Body of pancreas (tissue), 4 donors: Measurements from ENCODE around the gene U2AF2. TPM values are rescaled to one million over a fixed set of nuclear protein-coding genes. Genes with fewer than 3 reads are reported as not detected.
A peak's percentile ranks its signal among the peaks of the same experiment; 100 is the strongest.

ENCODE experiments used
- ATAC-seq: fragments of 150-250 bp; one replicate; pipeline ENCODE4 v1.9.1; 2016
- DNase-seq, 4 donors: peaks; one replicate each; pipeline ENCODE4 v3.0.0-alpha.2; 2019
- H3K27ac ChIP-seq, 4 donors: fragments of 200-600 bp; sonication (generic); 1 replicate in 3 of 4; 2 replicates in 1 of 4; pipeline versions ENCODE4 v1.5.1 to v1.6.1; 2016 to 2019; ENCODE audit warnings: mild to moderate bottlenecking in 1 of 4, mixed read lengths in 1 of 4, moderate library complexity in 1 of 4
- H3K27me3 ChIP-seq, 2 donors: fragments of 200-600 bp; sonication (generic); one replicate each; pipeline ENCODE4 v1.6.0; 2016; ENCODE audit warnings: mild to moderate bottlenecking in 1 of 2
- H3K36me3 ChIP-seq, 2 donors: fragments of 200-600 bp; sonication (generic); replicated peaks in 1 of 2; 2 replicates each; pipeline ENCODE4 v1.5.1; 2016; ENCODE audit warnings: low read depth in 2 of 2; ENCODE audit not compliant: insufficient read depth in 1 of 2
- H3K4me1 ChIP-seq: fragments of 200-600 bp; sonication (generic); one replicate; pipeline ENCODE4 v1.6.0; 2016
- H3K4me3 ChIP-seq, 2 donors: fragments of 200-600 bp; sonication (generic); 1 replicate in 1 of 2; 2 replicates in 1 of 2; pipeline ENCODE4 v1.5.1; 2016 to 2019
- H3K9me3 ChIP-seq, 3 donors: fragments of 200-600 bp; sonication (generic); 1 replicate in 2 of 3; 2 replicates in 1 of 3; pipeline ENCODE4 v1.5.1; 2016
- POLR2A ChIP-seq, 3 donors: fragments of 450-650 bp; IDR thresholded peaks; one replicate each; pipeline ENCODE4 v1.6.1; 2016; ENCODE audit warnings: antibody characterized with exemption in 3 of 3, mild to moderate bottlenecking in 2 of 3
- WGBS, 2 donors: methylation state at CpG; one replicate each; pipeline ENCODE4 v1.1.5; 2017; 5-methylcytosine and 5-hydroxymethylcytosine counted together
- intact Hi-C: fragments of 100-400 bp; cut with DNase I; formaldehyde crosslinking; loops from one replicate; pipeline ENCODE4 v1.15.1; 2023
- total RNA-seq, 2 donors: library from RNA; depleted of rRNA; stranded (reverse); fragments of >200 nt; gene quantifications; one replicate each; pipeline ENCODE4 v1.1.0, GENCODE V29; 2016
- TF ChIP-seq, protein P1 (sequence below), 7 experiments: fragments of 450-650 bp in 4 of 7; fragments of 200-600 bp in 3 of 7; sonication (generic) in 3 of 7; IDR thresholded peaks; one replicate each; pipeline ENCODE4 v1.5.1; 2016 to 2019; ENCODE audit warnings: antibody characterized with exemption in 7 of 7

The U2AF2 gene
- total RNA-seq, 2 donors from 2014 or later = 53.4 to 106 TPM

GRCh38 chr19:55632463-55632834 is 22.4 kb upstream of the U2AF2 start:
- peaks cover 37% of the 10 kb centered on the region for H3K4me1 ChIP-seq
- TF ChIP-seq POLR2A (IDR thresholded peaks at IDR 0.05) = no peak
- TF ChIP-seq, protein P1, sequence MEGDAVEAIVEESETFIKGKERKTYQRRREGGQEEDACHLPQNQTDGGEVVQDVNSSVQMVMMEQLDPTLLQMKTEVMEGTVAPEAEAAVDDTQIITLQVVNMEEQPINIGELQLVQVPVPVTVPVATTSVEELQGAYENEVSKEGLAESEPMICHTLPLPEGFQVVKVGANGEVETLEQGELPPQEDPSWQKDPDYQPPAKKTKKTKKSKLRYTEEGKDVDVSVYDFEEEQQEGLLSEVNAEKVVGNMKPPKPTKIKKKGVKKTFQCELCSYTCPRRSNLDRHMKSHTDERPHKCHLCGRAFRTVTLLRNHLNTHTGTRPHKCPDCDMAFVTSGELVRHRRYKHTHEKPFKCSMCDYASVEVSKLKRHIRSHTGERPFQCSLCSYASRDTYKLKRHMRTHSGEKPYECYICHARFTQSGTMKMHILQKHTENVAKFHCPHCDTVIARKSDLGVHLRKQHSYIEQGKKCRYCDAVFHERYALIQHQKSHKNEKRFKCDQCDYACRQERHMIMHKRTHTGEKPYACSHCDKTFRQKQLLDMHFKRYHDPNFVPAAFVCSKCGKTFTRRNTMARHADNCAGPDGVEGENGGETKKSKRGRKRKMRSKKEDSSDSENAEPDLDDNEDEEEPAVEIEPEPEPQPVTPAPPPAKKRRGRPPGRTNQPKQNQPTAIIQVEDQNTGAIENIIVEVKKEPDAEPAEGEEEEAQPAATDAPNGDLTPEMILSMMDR (IDR thresholded peaks at IDR 0.05) = peak; percentile 65 to 91 (median 88)
- peak; percentile 72 for ATAC-seq
- H3K36me3 ChIP-seq = no peaks in the 10 kb centered on the region
- DNase-seq = peak; percentile 94 to 97 (median 96)
- 21 to 29% methylated on average over 3 of the region's 3 CpGs for WGBS, 2 donors
- H3K27me3 ChIP-seq = no peaks in the 10 kb centered on the region
- intact Hi-C loops = loop anchor here (5.0 kb wide), 1 partner anchor 115 kb away; no protein-coding TSS in a partner anchor
- H3K9me3 ChIP-seq = no peaks in the 10 kb centered on the region
- H3K4me3 ChIP-seq = no peak overlapping the region
- H3K27ac ChIP-seq = peak overlapping the region in 3 of 4 donors; percentile 7 to 47 (median 44)

DNA sequence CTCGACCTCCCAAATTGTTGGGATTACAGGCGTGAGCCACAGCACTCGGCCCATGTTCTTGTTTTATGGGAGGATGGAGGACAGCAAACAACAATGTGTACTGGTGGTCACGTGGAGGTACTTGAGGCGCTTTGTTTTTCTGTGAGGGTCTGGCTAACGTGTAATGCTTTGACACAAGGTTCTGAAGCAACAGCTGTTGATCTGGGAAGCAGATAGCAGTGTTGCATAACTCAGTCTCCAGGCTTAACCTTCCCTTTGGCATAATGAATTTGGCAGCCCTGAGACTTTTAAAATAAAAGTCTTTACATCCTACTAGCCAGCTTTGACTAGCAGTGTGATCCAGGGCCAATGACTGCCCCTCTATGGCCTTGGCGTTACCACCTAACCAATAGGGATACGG is 21.0 kb upstream of the U2AF2 start:
- Histone ChIP-seq H3K4me3 (no peak overlapping the region), H3K36me3 (no peaks in the 10 kb centered on the region), H3K27me3 (no peaks in the 10 kb centered on the region), H3K9me3 (no peaks in the 10 kb centered on the region), H3K4me1 (peaks cover 46% of the 10 kb centered on the region), H3K27ac (peak overlapping the region in 1 of 4 donors; percentile 97)
- DNase-seq = no peak
- TF ChIP-seq POLR2A (IDR thresholded peaks at IDR 0.05) = no peak
- TF ChIP-seq, protein P1 (IDR thresholded peaks at IDR 0.05) = no peak
- 71 to 91% methylated on average over 4 to 8 of the region's 8 CpGs for WGBS, 2 donors
- intact Hi-C loops = loop anchor here (5.0 kb wide), 1 partner anchor 117 kb away; no protein-coding TSS in a partner anchor
- ATAC-seq = no peak

DNA sequence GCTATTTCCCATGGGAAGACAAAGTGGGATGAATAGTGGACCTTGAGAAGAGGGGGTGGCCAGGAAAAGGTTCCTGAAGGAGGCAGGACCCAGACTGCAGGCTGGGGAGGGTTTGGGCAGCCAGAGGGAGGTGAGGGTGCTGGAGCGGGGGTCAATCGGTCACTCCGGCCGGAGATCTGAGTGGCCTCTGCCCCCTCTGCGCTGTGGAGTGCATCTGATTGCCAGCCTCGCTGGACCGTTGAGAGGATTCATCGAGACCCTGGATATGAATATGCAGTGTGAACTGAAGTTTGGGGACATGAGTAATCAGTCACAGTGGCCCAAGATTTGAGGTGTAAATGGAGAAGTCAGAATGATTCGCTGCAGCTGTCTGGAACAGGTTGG is 19.5 kb upstream of the U2AF2 start:
- Histone ChIP-seq H3K27ac (peak overlapping the region; percentile 94 to 97 (median 96)), H3K27me3 (no peaks in the 10 kb centered on the region), H3K9me3 (no peaks in the 10 kb centered on the region), H3K4me3 (peak overlapping the region; percentile 96 to 100), H3K36me3 (no peaks in the 10 kb centered on the region), H3K4me1 (peaks cover 59% of the 10 kb centered on the region)
- TF ChIP-seq, protein P1 (IDR thresholded peaks at IDR 0.05) = no peak
- no peak for TF ChIP-seq POLR2A (IDR thresholded peaks at IDR 0.05)
- intact Hi-C loops = no loop called here
- DNase-seq = no peak
- ATAC-seq = no peak
- 1 to 3% methylated on average over 9 of the region's 9 CpGs for WGBS, 2 donors

DNA sequence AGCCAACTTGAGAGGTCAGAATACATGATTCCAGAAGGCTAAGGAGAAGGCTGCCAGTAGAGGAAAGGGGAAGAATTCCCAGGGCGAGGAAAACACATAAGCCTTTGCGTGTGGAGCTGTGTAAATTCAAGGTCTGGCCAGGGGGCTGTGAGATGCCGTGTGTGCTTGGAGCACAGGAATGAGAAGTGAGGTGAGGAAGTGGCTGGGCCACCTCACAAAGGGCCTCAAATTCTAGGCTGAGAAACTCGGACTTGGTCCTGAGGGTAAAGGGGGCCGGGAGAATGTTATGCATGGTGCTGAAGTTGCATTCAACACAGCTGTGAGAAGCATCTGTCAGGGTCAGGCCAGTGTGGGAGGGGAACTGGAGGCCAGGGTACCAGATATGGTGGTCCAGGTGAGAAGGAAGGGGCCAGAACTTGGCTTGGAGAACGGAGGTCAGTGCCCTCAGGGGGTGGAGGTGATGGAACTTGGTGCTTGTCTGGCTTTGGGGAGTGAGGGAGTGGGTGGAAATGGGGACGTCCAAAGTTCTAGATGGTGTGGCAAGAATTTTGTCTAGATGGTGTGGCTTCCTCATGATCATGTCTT is 18.9 kb upstream of the U2AF2 start:
- DNase-seq = no peak
- H3K4me3 ChIP-seq = peak overlapping the region; percentile 96 to 100
- no peaks in the 10 kb centered on the region for H3K36me3 ChIP-seq
- intact Hi-C loops = no loop called here
- no peaks in the 10 kb centered on the region for H3K27me3 ChIP-seq
- peaks cover 63% of the 10 kb centered on the region for H3K4me1 ChIP-seq
- no peak for TF ChIP-seq POLR2A (IDR thresholded peaks at IDR 0.05)
- no peaks in the 10 kb centered on the region for H3K9me3 ChIP-seq
- WGBS, 2 donors = 35 to 39% methylated on average over 7 of the region's 7 CpGs
- peak overlapping the region; percentile 94 to 97 (median 96) for H3K27ac ChIP-seq
- no peak for ATAC-seq

DNA sequence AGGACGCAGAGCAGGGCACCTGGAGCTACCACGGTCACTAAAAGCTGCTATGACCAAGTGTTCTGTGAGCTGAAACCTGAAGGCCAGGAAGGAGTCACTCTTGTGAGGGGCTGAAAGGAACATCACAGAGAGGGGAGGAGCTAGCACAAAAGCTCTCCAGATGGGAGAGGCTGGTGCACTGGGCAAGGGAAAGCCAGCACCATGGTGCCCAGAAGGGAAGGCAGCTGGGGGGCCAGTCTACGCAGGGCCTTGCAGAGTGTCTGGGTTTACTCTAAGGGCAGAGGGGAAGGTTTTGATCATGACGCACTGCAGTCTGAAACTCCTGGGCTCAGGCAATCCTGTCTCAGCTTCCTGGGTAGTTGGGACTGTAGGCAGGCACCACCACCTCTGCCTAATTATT is 18.1 kb upstream of the U2AF2 start:
- no peak overlapping the region for H3K4me3 ChIP-seq
- H3K36me3 ChIP-seq = no peaks in the 10 kb centered on the region
- H3K4me1 ChIP-seq = peaks cover 66% of the 10 kb centered on the region
- no peaks in the 10 kb centered on the region for H3K9me3 ChIP-seq
- no peak for ATAC-seq
- 84 to 85% methylated on average over 4 of the region's 4 CpGs for WGBS, 2 donors
- intact Hi-C loops = no loop called here
- no peak for DNase-seq
- H3K27ac ChIP-seq = no peak overlapping the region
- no peak for TF ChIP-seq POLR2A (IDR thresholded peaks at IDR 0.05)
- TF ChIP-seq, protein P1 (IDR thresholded peaks at IDR 0.05) = no peak
- no peaks in the 10 kb centered on the region for H3K27me3 ChIP-seq
